ENCODE data around the gene SLIT3.

The SLIT3 gene

DNA sequence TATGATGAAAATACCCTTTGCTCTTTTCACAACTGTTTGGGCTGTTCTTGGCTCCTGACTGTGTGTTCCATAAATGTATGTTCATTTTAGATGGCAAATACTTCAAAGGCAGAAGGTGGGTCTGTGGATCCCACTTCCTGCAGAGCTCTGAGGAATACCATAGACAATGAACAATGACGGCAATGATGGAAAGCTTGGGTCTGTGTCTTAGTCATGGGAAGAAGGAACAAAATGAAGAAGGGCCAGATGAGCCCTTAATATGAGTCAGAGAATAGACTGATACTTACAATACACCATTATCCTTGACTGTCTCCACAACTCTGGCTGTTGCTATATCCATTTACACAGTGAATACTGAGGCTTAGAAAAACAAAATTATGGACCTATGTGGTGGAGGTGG, 126.0 kb downstream of the SLIT3 start:
- no peak for DNase-seq (ENCODE audit: low spot score)

DNA sequence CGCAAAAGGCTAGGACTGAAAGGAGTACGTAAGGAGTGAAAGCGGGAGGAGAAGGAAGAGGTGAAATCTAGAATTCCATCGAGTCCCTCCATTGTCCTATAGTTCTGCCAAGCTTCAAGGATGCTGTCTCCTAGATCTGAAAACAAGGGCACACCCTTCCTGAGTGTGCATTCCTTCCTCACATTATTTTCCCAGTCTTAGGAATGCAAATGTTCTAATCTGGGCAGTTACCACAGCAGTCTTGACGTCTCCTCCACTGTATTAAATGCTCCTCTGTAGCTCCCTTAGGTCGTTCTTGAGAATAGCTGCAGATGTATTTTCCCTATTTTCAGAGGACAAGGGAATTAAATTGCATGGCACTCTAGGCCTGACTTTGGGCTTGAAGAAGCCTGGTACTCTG, 127.6 kb downstream of the SLIT3 start:
- no peak for DNase-seq (ENCODE audit: low spot score)

DNA sequence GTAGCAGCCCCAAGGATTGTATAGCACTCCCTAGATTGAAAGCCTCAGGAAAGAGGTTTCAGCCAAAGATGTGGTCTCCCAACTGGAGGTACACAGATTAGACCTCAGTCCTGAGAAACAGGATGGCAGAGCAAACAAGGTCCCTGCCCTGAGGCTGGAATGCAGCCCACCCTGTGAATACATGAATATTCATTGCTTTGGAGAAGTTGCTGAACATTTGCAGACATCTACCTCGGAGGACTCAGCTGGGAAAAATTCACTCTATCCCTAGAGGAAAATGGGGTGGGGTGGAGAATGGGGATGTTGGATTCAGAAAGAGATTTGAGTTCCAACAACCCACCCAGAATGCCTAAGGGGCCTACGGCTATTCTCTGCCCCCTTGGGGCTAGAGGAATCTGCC, 129.4 kb downstream of the SLIT3 start:
- DNase-seq (ENCODE audit: low spot score) = no peak

DNA sequence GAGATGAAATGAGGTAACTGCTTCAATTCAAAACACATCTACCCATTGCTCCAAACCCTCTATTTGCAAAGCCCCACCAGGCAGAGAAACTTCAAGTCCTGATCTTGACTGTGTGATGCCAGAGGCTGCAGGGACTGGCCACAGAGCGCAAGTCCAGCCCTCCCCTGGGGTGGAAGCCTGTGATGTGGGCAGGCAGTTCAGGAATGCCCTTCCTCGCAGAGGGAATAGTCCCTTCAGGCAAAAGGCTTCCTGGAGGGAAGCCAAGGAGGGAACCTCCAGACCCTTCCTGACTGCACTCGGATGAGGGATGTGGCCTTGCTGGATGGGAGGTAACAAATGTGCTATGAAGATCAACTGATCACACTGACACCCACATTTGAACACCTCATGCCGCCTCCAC, 131.2 kb downstream of the SLIT3 start:
- no peak for DNase-seq (ENCODE audit: low spot score)

- DNase-seq (ENCODE audit: low spot score) = no peak
Observed at GRCh38 chr5:169168280-169168679, 132.7 kb downstream of the SLIT3 start.

- no peak for DNase-seq (ENCODE audit: low spot score)
Observed at GRCh38 chr5:169166078-169166477, 134.9 kb downstream of the SLIT3 start.

- DNase-seq (ENCODE audit: low spot score) = no peak
Observed at GRCh38 chr5:169165052-169165451, 135.9 kb downstream of the SLIT3 start.

GRCh38 chr5:169164481-169164925, 136.4 kb downstream of the SLIT3 start:
- DNase-seq (ENCODE audit: low spot score) = no peak

DNA sequence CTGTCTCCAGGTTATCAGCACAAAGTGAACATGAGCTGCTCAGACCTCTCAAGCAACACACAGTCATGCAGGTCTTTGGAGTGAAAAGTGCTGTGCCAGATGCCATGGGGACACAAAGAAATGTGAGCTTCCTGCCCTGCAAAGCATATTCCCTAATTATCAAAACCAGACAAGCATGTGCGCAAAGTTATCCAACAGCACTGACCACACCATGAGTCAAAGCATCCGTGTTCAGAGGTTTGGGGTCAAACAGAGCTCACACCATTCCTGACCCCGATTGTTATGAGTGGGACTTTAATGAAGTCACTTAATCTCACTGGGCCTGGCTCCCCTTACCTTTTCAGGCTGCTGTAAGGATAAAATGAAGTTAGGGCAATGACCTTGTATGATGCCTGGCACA, 138.5 kb downstream of the SLIT3 start:
- DNase-seq (ENCODE audit: low spot score) = no peak

GRCh38 chr5:169161022-169161680, 139.8 kb downstream of the SLIT3 start:
- DNase-seq (ENCODE audit: low spot score) = peak; percentile 4

- DNase-seq (ENCODE audit: low spot score) = no peak
Observed at GRCh38 chr5:169160405-169160901, 140.5 kb downstream of the SLIT3 start.

GRCh38 chr5:169158764-169159163, 142.2 kb downstream of the SLIT3 start:
- DNase-seq (ENCODE audit: low spot score) = no peak

DNA sequence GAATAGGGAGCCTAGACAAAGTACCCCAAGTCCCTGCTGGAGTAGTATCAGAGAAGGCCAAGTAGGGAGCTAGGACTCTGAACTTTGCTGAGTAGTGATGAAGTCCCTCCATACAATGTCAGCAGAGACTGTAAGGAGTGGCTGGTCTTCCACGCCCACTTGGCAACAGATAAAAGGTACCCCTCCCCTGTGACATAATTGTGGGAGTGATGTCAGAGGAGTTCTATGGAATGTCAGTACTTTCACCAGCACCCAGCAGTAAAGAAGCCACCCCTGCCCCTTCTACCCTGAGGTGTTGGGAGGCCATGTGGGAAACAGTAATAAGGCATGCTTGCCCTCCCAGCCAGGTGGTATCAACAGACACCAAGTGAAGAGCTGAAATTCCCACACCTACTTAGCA, 143.9 kb downstream of the SLIT3 start:
- no peak for DNase-seq (ENCODE audit: low spot score)

GRCh38 chr5:169154679-169155078, 146.3 kb downstream of the SLIT3 start:
- DNase-seq (ENCODE audit: low spot score) = no peak

GRCh38 chr5:169153405-169153804, 147.5 kb downstream of the SLIT3 start:
- DNase-seq (ENCODE audit: low spot score) = no peak

- no peak for DNase-seq (ENCODE audit: low spot score)
Observed at GRCh38 chr5:169152946-169153345, 148.0 kb downstream of the SLIT3 start.

DNA sequence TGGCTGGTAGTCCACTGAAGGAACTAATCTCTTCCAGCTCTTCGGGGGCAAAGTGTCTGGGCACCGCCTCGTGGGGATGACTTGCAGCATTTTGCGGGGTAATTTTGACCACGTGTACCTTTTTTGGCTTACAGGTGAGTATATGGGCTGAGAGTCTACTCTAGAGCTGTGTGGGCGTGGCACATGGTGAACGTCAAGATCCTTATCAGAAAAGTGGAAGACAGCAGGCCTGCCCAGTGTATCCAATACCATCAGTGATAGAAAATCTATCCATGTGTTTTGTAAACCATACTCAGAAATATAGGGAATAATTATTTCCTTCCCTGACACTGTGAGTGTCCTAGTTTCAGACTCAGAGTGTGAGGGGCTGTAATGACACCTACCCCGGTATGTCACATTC, 148.5 kb downstream of the SLIT3 start:
- DNase-seq (ENCODE audit: low spot score) = no peak

DNA sequence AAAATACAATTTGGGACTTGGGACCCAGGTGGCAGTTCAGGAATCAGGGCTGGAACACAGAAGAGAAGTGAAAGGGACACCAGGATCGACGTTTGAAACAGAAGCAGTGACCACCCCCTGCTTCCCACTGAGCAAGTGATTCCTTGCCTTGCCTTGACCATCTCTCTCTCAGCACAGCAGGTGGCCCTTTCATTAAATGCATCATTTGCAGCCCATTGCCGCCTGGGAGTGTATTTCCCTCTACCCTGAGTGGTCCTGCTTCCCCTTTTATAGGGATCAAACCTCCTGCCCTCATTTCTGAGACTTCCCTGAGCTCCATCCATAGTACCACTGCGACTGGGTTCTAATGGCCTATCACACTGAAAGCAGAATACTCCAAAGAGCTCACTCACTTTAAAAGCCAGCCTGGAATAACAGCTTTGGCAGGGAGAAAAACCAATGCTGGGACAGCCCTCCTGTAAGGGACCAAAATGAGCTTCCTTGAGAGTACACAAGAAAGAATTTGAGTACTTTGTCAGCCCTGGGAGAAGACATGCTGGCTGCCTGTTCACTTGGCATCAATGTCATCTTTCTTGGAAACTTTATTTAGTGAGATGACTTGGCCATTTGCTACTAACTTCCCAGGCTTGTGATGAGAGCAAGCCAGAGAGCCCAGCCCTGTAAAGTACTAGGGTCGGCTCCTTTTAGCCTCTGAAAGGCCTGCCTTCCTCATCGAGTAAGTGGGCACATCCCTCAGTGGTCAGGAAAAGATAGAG, 149.7 kb downstream of the SLIT3 start:
- no peak for DNase-seq (ENCODE audit: low spot score)

GRCh38 chr5:169150108-169150507, 150.8 kb downstream of the SLIT3 start:
- DNase-seq (ENCODE audit: low spot score) = no peak

DNA sequence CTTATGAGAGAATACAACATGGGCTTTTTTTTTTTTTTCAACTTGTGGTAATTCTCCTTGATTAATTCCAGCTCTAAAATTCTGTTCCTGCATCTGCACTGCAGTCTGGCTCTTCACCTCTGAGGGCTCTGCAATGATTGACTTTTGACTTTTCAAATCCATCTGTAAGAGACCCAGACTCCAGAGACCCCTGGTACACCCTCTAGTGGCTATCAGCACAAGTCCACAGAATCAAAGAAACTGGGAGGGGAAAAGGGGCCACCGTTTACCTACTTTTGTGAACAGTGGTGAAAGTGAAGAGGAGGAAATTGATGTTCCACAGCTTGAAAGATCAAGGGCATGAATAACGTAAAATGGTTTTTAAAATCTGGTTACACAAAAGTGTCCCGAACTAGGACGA, 151.6 kb downstream of the SLIT3 start:
- DNase-seq (ENCODE audit: low spot score) = no peak

GRCh38 chr5:169148138-169148740, 152.7 kb downstream of the SLIT3 start:
- no peak for DNase-seq (ENCODE audit: low spot score)

DNA sequence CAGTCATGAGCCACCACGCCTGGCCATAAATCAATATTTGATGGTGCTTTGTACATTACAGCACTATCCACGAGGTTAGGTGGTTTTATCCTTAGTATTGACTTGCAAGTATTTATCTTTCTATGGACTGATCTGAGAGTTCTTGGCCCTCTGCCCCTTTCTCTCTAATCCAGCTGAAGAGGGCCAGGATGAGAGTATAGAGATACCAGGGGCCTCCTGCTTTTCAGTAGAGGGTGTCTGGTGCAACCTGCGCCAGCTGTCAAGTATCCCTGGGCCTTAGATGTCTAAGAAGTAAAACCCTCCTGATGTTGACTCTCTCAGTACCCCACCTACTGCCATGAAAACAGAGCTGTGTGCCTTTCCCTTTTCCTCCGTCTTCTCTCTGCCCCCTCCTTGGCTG, 153.4 kb downstream of the SLIT3 start:
- no peak for DNase-seq (ENCODE audit: low spot score)

GRCh38 chr5:169146158-169146557, 154.8 kb downstream of the SLIT3 start:
- DNase-seq (ENCODE audit: low spot score) = no peak
